ENCODE results near the gene CUL4A.

Gene CUL4A

GRCh38 chr13:113196970-113197737 lies 12.3 kb upstream of the CUL4A start:
- Histone ChIP-seq H3K27me3 (no peaks in the 10 kb centered on the region), H3K27ac (no peak overlapping the region), H3K36me3 (peaks cover 55 to 82% (median 74%) of the 10 kb centered on the region in 3 donors), H3K9me3 (no peaks in the 10 kb centered on the region), H3K4me3 (no peak overlapping the region), H3K4me1 (no peaks in the 10 kb centered on the region)
- DNase-seq: no peak
- TF ChIP-seq CTCF (IDR thresholded peaks at IDR 0.05): no peak
- intact Hi-C loops (cut with DNase I; ENCODE audit: low total_unique reads): no loop called here

GRCh38 chr13:113201815-113202214 lies 7.6 kb upstream of the CUL4A start:
- no peak for TF ChIP-seq CTCF (IDR thresholded peaks at IDR 0.05)
- H3K4me3 ChIP-seq: no peak overlapping the region
- peaks cover 0 to 34% (median 23%) of the 10 kb centered on the region in 4 donors for H3K4me1 ChIP-seq
- no peak overlapping the region for H3K27ac ChIP-seq
- H3K36me3 ChIP-seq: peaks cover 21 to 46% (median 34%) of the 10 kb centered on the region in 3 donors
- no peaks in the 10 kb centered on the region for H3K27me3 ChIP-seq
- no peak for DNase-seq
- intact Hi-C loops (cut with DNase I; ENCODE audit: low total_unique reads): loop anchor here (5.0 to 10.0 kb wide), 2 partner anchors 47 to 95 kb away; partner anchors contain the start of genes LAMP1 and PROZ
- no peaks in the 10 kb centered on the region for H3K9me3 ChIP-seq

- H3K9me3 ChIP-seq: no peaks in the 10 kb centered on the region
- H3K36me3 ChIP-seq: peaks cover 10 to 35% (median 23%) of the 10 kb centered on the region in 3 donors
- no peaks in the 10 kb centered on the region for H3K27me3 ChIP-seq
- peaks cover 0 to 45% (median 33%) of the 10 kb centered on the region in 4 donors for H3K4me1 ChIP-seq
- no peak overlapping the region for H3K4me3 ChIP-seq
- no peak for DNase-seq
- H3K27ac ChIP-seq: no peak overlapping the region
- intact Hi-C loops (cut with DNase I; ENCODE audit: low total_unique reads): loop anchor here (5.0 to 10.0 kb wide), 2 partner anchors 48 to 94 kb away; partner anchors contain the start of genes LAMP1 and PROZ
- no peak for TF ChIP-seq CTCF (IDR thresholded peaks at IDR 0.05)
Observed at GRCh38 chr13:113202912-113203311, 6.5 kb upstream of the CUL4A start.

GRCh38 chr13:113203507-113204377 lies 5.7 kb upstream of the CUL4A start:
- TF ChIP-seq CTCF (IDR thresholded peaks at IDR 0.05): no peak
- Histone ChIP-seq H3K4me1 (peaks cover 0 to 45% (median 34%) of the 10 kb centered on the region in 4 donors), H3K4me3 (no peak overlapping the region), H3K27me3 (no peaks in the 10 kb centered on the region), H3K9me3 (no peaks in the 10 kb centered on the region), H3K36me3 (peaks cover 9 to 27% (median 16%) of the 10 kb centered on the region in 3 donors), H3K27ac (no peak overlapping the region)
- no peak for DNase-seq
- intact Hi-C loops (cut with DNase I; ENCODE audit: low total_unique reads): loop anchor here (5.0 to 10.0 kb wide), 2 partner anchors 49 to 94 kb away; partner anchors contain the start of genes LAMP1 and PROZ

- DNase-seq: no peak
- Histone ChIP-seq H3K4me3 (no peak overlapping the region), H3K27ac (no peak overlapping the region), H3K27me3 (no peaks in the 10 kb centered on the region), H3K9me3 (no peaks in the 10 kb centered on the region), H3K36me3 (peaks cover 9 to 20% (median 10%) of the 10 kb centered on the region in 3 donors), H3K4me1 (peaks cover 0 to 45% (median 34%) of the 10 kb centered on the region in 4 donors)
- TF ChIP-seq CTCF (IDR thresholded peaks at IDR 0.05): no peak
- intact Hi-C loops (cut with DNase I; ENCODE audit: low total_unique reads): loop anchor here (5.0 to 10.0 kb wide), 2 partner anchors 50 to 93 kb away; partner anchors contain the start of genes LAMP1 and PROZ
Observed at GRCh38 chr13:113204378-113204734, 5.1 kb upstream of the CUL4A start.
